ENCODE data around the gene GRP. TPM values are rescaled to one million over a fixed set of nuclear protein-coding genes. Genes with fewer than 3 reads are reported as not detected.

GRP gene
- total and polyA plus RNA-seq, 2 donors from 2014 or later: not detected

DNA sequence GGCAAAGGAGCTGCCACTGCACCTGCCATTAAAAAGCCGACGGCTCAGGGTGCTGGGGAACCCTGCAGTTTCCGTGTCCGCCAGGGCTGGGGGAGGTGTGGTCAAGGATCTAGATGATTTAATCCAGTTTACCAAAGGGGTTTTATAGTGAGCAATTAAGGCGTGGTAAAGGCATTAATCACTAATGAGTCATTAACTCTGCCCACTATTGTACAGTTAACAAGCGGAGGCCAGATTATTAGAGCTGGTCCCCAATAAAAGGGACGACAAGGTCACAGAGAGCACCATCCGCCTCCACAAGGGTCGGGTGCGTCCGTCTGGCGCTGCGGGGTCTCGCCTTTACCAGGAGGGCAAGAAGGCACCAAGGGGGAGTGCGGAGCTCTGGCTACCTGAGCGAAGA, 43.7 kb downstream of the GRP start:
- TF ChIP-seq, protein P1, sequence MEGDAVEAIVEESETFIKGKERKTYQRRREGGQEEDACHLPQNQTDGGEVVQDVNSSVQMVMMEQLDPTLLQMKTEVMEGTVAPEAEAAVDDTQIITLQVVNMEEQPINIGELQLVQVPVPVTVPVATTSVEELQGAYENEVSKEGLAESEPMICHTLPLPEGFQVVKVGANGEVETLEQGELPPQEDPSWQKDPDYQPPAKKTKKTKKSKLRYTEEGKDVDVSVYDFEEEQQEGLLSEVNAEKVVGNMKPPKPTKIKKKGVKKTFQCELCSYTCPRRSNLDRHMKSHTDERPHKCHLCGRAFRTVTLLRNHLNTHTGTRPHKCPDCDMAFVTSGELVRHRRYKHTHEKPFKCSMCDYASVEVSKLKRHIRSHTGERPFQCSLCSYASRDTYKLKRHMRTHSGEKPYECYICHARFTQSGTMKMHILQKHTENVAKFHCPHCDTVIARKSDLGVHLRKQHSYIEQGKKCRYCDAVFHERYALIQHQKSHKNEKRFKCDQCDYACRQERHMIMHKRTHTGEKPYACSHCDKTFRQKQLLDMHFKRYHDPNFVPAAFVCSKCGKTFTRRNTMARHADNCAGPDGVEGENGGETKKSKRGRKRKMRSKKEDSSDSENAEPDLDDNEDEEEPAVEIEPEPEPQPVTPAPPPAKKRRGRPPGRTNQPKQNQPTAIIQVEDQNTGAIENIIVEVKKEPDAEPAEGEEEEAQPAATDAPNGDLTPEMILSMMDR (IDR thresholded peaks at IDR 0.05; ENCODE audit: borderline replicate concordance, extremely low read depth, insufficient read depth): no peak
- Histone ChIP-seq H3K4me1 (ENCODE audit: control insufficient read depth in 2 of 3, insufficient read depth in 2 of 3, low read depth in 1 of 3, low read length in 3 of 3) (no peaks in the 10 kb centered on the region), H3K27ac (ENCODE audit: low read depth in 2 of 2, low read length in 2 of 2) (no peak overlapping the region), H3K9ac (ENCODE audit: low read length in 3 of 3) (no peak overlapping the region), H3K36me3 (ENCODE audit: control insufficient read depth in 2 of 3, insufficient read depth in 3 of 3, low read length in 3 of 3) (no peaks in the 10 kb centered on the region), H3K4me3 (ENCODE audit: low read length in 3 of 3) (no peak overlapping the region), H3K27me3 (ENCODE audit: control insufficient read depth, insufficient read depth, low read length) (peaks cover 56% of the 10 kb centered on the region), H3K9me3 (ENCODE audit: control insufficient read depth in 2 of 3, insufficient read depth in 1 of 3, low read length in 3 of 3) (no peaks in the 10 kb centered on the region)
- FAIRE-seq: no peak
- intact Hi-C loops (cut with DNase I): no loop called here
- no peak for DNase-seq

DNA sequence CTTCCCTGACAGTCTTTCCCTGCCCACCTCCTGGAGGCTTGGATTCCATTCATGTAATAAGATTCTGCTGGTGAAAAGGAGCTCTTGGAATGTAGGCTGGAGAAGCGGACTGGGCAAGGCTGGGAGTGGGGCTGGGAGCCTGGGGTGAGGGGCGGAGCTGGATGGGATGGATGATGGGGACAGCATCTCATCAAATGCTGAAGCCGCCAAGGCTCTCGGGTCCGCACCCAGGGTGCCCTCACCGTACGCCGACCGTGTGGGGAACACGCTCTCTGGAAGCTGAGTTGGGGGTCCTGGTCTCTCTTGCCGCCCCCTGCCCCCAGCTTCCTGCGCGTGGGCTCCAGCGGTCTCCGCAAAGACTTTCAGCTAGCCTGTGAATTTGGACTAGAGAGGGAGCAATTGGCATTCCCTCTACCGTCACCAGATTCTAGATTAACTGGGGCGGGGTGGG, 44.2 kb downstream of the GRP start:
- no peaks in the 10 kb centered on the region for H3K36me3 ChIP-seq (ENCODE audit: control insufficient read depth in 2 of 3, insufficient read depth in 3 of 3, low read length in 3 of 3)
- FAIRE-seq (no peak), DNase-seq (peak in 1 of 5 donors; percentile 36)
- H3K27ac ChIP-seq (ENCODE audit: low read depth in 2 of 2, low read length in 2 of 2): no peak overlapping the region
- no peak overlapping the region for H3K4me3 ChIP-seq (ENCODE audit: low read length in 3 of 3)
- H3K27me3 ChIP-seq (ENCODE audit: control insufficient read depth, insufficient read depth, low read length): peaks cover 56% of the 10 kb centered on the region
- H3K9ac ChIP-seq (ENCODE audit: low read length in 3 of 3): no peak overlapping the region
- no peaks in the 10 kb centered on the region for H3K9me3 ChIP-seq (ENCODE audit: control insufficient read depth in 2 of 3, insufficient read depth in 1 of 3, low read length in 3 of 3)
- intact Hi-C loops (cut with DNase I): no loop called here
- no peaks in the 10 kb centered on the region for H3K4me1 ChIP-seq (ENCODE audit: control insufficient read depth in 2 of 3, insufficient read depth in 2 of 3, low read depth in 1 of 3, low read length in 3 of 3)
- TF ChIP-seq, protein P1 (IDR thresholded peaks at IDR 0.05; ENCODE audit: borderline replicate concordance, extremely low read depth, insufficient read depth): no peak

DNA sequence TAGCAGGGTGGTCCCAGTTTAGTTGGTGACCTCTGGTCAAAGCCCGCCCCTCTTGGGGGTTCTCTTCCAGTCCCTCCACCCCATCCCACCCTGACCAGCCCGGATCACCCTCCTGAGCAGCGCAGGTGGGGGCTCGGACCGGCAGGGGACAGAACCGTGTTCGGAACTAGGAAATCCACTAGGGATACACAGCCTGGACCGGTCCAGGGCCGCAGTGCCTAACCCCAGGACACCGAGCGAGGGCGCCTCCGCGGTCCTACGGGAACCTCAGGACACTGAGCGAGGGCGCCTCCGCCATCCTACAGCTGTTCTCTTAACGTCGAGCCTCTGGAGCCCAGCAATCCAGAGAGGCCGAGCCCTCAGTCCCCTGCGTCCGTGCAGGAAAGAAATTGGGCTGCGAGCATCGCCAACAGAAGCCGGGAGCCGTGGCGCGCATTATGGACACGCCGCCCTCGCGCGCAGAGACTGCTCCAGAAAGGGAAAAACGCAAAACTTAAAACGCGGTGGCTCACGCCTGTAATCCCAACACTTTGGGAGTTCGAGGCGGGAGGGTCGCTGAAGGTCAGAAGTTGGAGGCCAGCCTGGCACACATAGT, 44.8 kb downstream of the GRP start:
- DNase-seq (no peak), FAIRE-seq (no peak)
- no peak overlapping the region for H3K27ac ChIP-seq (ENCODE audit: low read depth in 2 of 2, low read length in 2 of 2)
- no peak overlapping the region for H3K9ac ChIP-seq (ENCODE audit: low read length in 3 of 3)
- intact Hi-C loops (cut with DNase I): no loop called here
- H3K36me3 ChIP-seq (ENCODE audit: control insufficient read depth in 2 of 3, insufficient read depth in 3 of 3, low read length in 3 of 3): no peaks in the 10 kb centered on the region
- TF ChIP-seq, protein P1 (IDR thresholded peaks at IDR 0.05; ENCODE audit: borderline replicate concordance, extremely low read depth, insufficient read depth): no peak
- H3K27me3 ChIP-seq (ENCODE audit: control insufficient read depth, insufficient read depth, low read length): peaks cover 61% of the 10 kb centered on the region
- no peaks in the 10 kb centered on the region for H3K4me1 ChIP-seq (ENCODE audit: control insufficient read depth in 2 of 3, insufficient read depth in 2 of 3, low read depth in 1 of 3, low read length in 3 of 3)
- no peak overlapping the region for H3K4me3 ChIP-seq (ENCODE audit: low read length in 3 of 3)
- H3K9me3 ChIP-seq (ENCODE audit: control insufficient read depth in 2 of 3, insufficient read depth in 1 of 3, low read length in 3 of 3): no peaks in the 10 kb centered on the region
